H9 (cell line): Measurements from ENCODE around the gene THEM5. TPM values are rescaled to one million over a fixed set of nuclear protein-coding genes. Genes with fewer than 3 reads are reported as not detected.
A peak's percentile ranks its signal among the peaks of the same experiment; 100 is the strongest.

ENCODE experiments used
- DNase-seq: peaks from one replicate; pipeline ENCODE4 v3.0.0-alpha.2; 2017
- H2AFZ ChIP-seq: one replicate; pipeline ENCODE4 v1.6.1; 2013; ENCODE audit warnings: mild to moderate bottlenecking, low read length, control low read depth, moderate library complexity
- H2AK5ac ChIP-seq: 2 replicates; pipeline ENCODE4 v1.6.1; 2013; ENCODE audit warnings: low read length, control low read depth, mixed read lengths; ENCODE audit not compliant: insufficient read length
- H2BK120ac ChIP-seq: one replicate; pipeline ENCODE4 v1.6.1; 2013; ENCODE audit warnings: low read depth, mild to moderate bottlenecking, low read length, control low read depth, inconsistent platforms; ENCODE audit not compliant: poor library complexity, severe bottlenecking
- H2BK12ac ChIP-seq: 2 replicates; pipeline ENCODE4 v1.6.1; 2013; ENCODE audit warnings: low read length, control low read depth, mixed read lengths, low read depth; ENCODE audit not compliant: insufficient read length
- H2BK15ac ChIP-seq: 2 replicates; pipeline ENCODE4 v1.6.1; 2013; ENCODE audit warnings: low read depth, low read length, control low read depth
- H2BK20ac ChIP-seq: one replicate; pipeline ENCODE4 v1.6.1; 2013; ENCODE audit warnings: low read depth, mild to moderate bottlenecking, low read length, control low read depth, inconsistent platforms; ENCODE audit not compliant: poor library complexity, severe bottlenecking
- H2BK5ac ChIP-seq: 2 replicates; pipeline ENCODE4 v1.6.1; 2013; ENCODE audit warnings: low read length, control low read depth, mixed read lengths; ENCODE audit not compliant: insufficient read length
- H3K14ac ChIP-seq: 2 replicates; pipeline ENCODE4 v1.6.1; 2013; ENCODE audit warnings: low read length, control low read depth; ENCODE audit not compliant: insufficient read depth
- H3K18ac ChIP-seq: 2 replicates; pipeline ENCODE4 v1.6.1; 2013; ENCODE audit warnings: low read depth, mild to moderate bottlenecking, mixed read lengths, low read length, control low read depth; ENCODE audit not compliant: insufficient read length
- H3K23ac ChIP-seq: 2 replicates; pipeline ENCODE4 v1.6.1; 2013; ENCODE audit warnings: low read length, control low read depth, mixed read lengths, low read depth; ENCODE audit not compliant: insufficient read length
- H3K23me2 ChIP-seq: 2 replicates; pipeline ENCODE4 v1.6.1; 2013; ENCODE audit warnings: low read depth, mild to moderate bottlenecking, mixed read lengths, low read length, control low read depth; ENCODE audit not compliant: insufficient read length, poor library complexity, severe bottlenecking
- H3K27ac ChIP-seq: 2 replicates; pipeline ENCODE4 v1.5.1; 2013; ENCODE audit warnings: low read length, control low read depth, mixed read lengths, low read depth; ENCODE audit not compliant: insufficient read length
- H3K27me3 ChIP-seq: 2 replicates; pipeline ENCODE4 v1.6.1; 2013; ENCODE audit warnings: low read length, control low read depth, inconsistent platforms; ENCODE audit not compliant: insufficient read depth
- H3K4ac ChIP-seq: 2 replicates; pipeline ENCODE4 v1.6.1; 2013; ENCODE audit warnings: low read depth, mild to moderate bottlenecking, control low read depth, inconsistent platforms, low read length, moderate library complexity
- H3K4me1 ChIP-seq: 2 replicates; pipeline ENCODE4 v1.6.1; 2013; ENCODE audit warnings: low read length, control low read depth, inconsistent platforms; ENCODE audit not compliant: insufficient read depth
- H3K4me2 ChIP-seq: 2 replicates; pipeline ENCODE4 v1.6.1; 2013; ENCODE audit warnings: low read length, control low read depth, mixed read lengths; ENCODE audit not compliant: insufficient read length, insufficient read depth
- H3K56ac ChIP-seq: 2 replicates; pipeline ENCODE4 v1.6.1; 2013; ENCODE audit warnings: low read depth, mild to moderate bottlenecking, mixed read lengths, low read length, control low read depth; ENCODE audit not compliant: insufficient read length
- H3K79me1 ChIP-seq: 2 replicates; pipeline ENCODE4 v1.6.1; 2013; ENCODE audit warnings: low read depth, mild to moderate bottlenecking, moderate library complexity, low read length, control low read depth, inconsistent platforms; ENCODE audit not compliant: insufficient read depth, poor library complexity, severe bottlenecking
- H3K79me2 ChIP-seq: 2 replicates; pipeline ENCODE4 v1.6.1; 2013; ENCODE audit warnings: low read length, control low read depth, inconsistent platforms; ENCODE audit not compliant: insufficient read depth
- H3K9ac ChIP-seq: 2 replicates; pipeline ENCODE4 v1.6.1; 2013; ENCODE audit warnings: low read length, control low read depth, mixed read lengths; ENCODE audit not compliant: insufficient read length; ENCODE audit errors: extremely low read depth
- H3K9me3 ChIP-seq: one replicate; pipeline ENCODE4 v1.6.1; 2013; ENCODE audit warnings: low read depth, low read length, inconsistent platforms; ENCODE audit not compliant: control insufficient read depth
- H3T11ph ChIP-seq: one replicate; pipeline ENCODE4 v1.6.1; 2013; ENCODE audit warnings: mild to moderate bottlenecking, low read length, control low read depth, inconsistent platforms
- H4K20me1 ChIP-seq: one replicate; pipeline ENCODE4 v1.6.1; 2013; ENCODE audit not compliant: control insufficient read depth, insufficient read length, insufficient read depth
- H4K5ac ChIP-seq: 2 replicates; pipeline ENCODE4 v1.6.1; 2013; ENCODE audit warnings: low read depth, mild to moderate bottlenecking, mixed read lengths, low read length, control low read depth; ENCODE audit not compliant: insufficient read length
- H4K8ac ChIP-seq: replicated peaks from 2 replicates; pipeline ENCODE4 v1.6.1; 2013; ENCODE audit warnings: low read length, control low read depth, mixed read lengths, low read depth; ENCODE audit not compliant: insufficient read length
- H4K91ac ChIP-seq: 2 replicates; pipeline ENCODE4 v1.6.1; 2013; ENCODE audit warnings: low read depth, mild to moderate bottlenecking, moderate library complexity, mixed read lengths, low read length, control low read depth; ENCODE audit not compliant: insufficient read length
- H3K27ac Mint-ChIP-seq, 3 experiments: 2 replicates in 2 of 3; 3 replicates in 1 of 3; pipeline ENCODE4 v1.8.0; 2020 to 2021; ENCODE audit warnings: mixed read lengths in 3 of 3, mild to moderate bottlenecking in 1 of 3, moderate library complexity in 1 of 3
- H3K27me3 Mint-ChIP-seq: 2 replicates; pipeline ENCODE4 v1.8.0; 2021; ENCODE audit warnings: low read depth, mild to moderate bottlenecking, moderate library complexity, mixed read lengths
- H3K36me3 Mint-ChIP-seq, 3 experiments: 2 replicates in 2 of 3; 3 replicates in 1 of 3; pipeline ENCODE4 v1.8.0; 2020 to 2021; ENCODE audit warnings: low read depth in 3 of 3, mixed read lengths in 3 of 3; ENCODE audit not compliant: insufficient read depth in 1 of 3
- H3K4me1 Mint-ChIP-seq, 2 experiments: 2 replicates each; pipeline ENCODE4 v1.8.0; 2020; ENCODE audit warnings: mixed read lengths in 2 of 2
- H3K4me3 Mint-ChIP-seq, 2 experiments: 2 replicates in 1 of 2; 3 replicates in 1 of 2; pipeline ENCODE4 v1.8.0; 2020 to 2021; ENCODE audit warnings: mild to moderate bottlenecking in 2 of 2, mixed read lengths in 2 of 2, moderate library complexity in 1 of 2
- H3K9me3 Mint-ChIP-seq, 2 experiments: 2 replicates in 1 of 2; 3 replicates in 1 of 2; pipeline ENCODE4 v1.8.0; 2020; ENCODE audit warnings: mild to moderate bottlenecking in 2 of 2, mixed read lengths in 2 of 2, moderate library complexity in 1 of 2
- CTCF ChIP-seq: fragments of 200-600 bp; sonication (generic); conservative IDR thresholded peaks from 3 replicates; pipeline ENCODE4 v1.8.0; 2021; ENCODE audit warnings: antibody characterized with exemption, mild to moderate bottlenecking
- WGBS: extraction: QIAGEN DNeasy Blood & Tissue Kit; methylation state at CpG from one replicate; pipeline ENCODE4 v1.1.7; 2013; ENCODE audit warnings: missing lambda C conversion rate, low lambda C conversion rate, mixed read lengths; ENCODE audit not compliant: insufficient read length; ENCODE audit errors: extremely low coverage; 5-methylcytosine and 5-hydroxymethylcytosine counted together
- total RNA-seq: library from RNA; stranded (reverse); gene quantifications from 2 replicates; pipeline ENCODE4 v1.2.1, GENCODE V29; 2021

Gene THEM5
- total RNA-seq, 1 experiment from 2014 or later = not detected

- Histone ChIP-seq H4K8ac (no peak overlapping the region), H3K27me3 (no peaks in the 10 kb centered on the region), H3K79me1 (no peaks in the 10 kb centered on the region), H3K23me2 (no peaks in the 10 kb centered on the region), H4K5ac (no peak overlapping the region), H2BK12ac (no peak overlapping the region), H3K79me2 (no peaks in the 10 kb centered on the region), H3K23ac (no peak overlapping the region), H3T11ph (no peak overlapping the region), H2BK15ac (no peak overlapping the region), H2BK20ac (no peak overlapping the region), H3K18ac (no peak overlapping the region), H2AFZ (no peak overlapping the region), H3K14ac (no peak overlapping the region), H3K4me1 (peaks cover 3% of the 10 kb centered on the region; the same call in 1 of the 2 replicates), H3K56ac (no peak overlapping the region), H3K4ac (no peak overlapping the region), H3K9me3 (no peaks in the 10 kb centered on the region), H3K9ac (no peak overlapping the region), H4K91ac (no peak overlapping the region), H4K20me1 (no peaks in the 10 kb centered on the region), H2AK5ac (no peak overlapping the region), H2BK5ac (no peak overlapping the region), H2BK120ac (no peak overlapping the region), H3K27ac (no peak overlapping the region), H3K4me2 (no peak overlapping the region)
- Mint-ChIP-seq H3K27ac (peak overlapping the region in 2 of 3 experiments; percentile 17 to 92; a peak in 4 of 7 replicates), H3K4me1 (peaks cover 23 to 24% of the 10 kb centered on the region in 2 experiments), H3K36me3 (peaks cover 0 to 13% (median 0%) of the 10 kb centered on the region in 3 experiments; a peak in 1 of 7 replicates), H3K9me3 (no peaks in the 10 kb centered on the region), H3K27me3 (peaks cover 33% of the 10 kb centered on the region), H3K4me3 (peak overlapping the region in 1 of 2 experiments; percentile 6; a peak in 1 of 5 replicates)
- DNase-seq = no peak
- TF ChIP-seq CTCF = no peak
- no CpG with 5 or more reads among the region's 8 CpGs for WGBS
Measured at GRCh38 chr1:151846686-151847237, 6.8 kb downstream of the THEM5 start.
